ENCODE measurements around the gene LOXL3.

DNA sequence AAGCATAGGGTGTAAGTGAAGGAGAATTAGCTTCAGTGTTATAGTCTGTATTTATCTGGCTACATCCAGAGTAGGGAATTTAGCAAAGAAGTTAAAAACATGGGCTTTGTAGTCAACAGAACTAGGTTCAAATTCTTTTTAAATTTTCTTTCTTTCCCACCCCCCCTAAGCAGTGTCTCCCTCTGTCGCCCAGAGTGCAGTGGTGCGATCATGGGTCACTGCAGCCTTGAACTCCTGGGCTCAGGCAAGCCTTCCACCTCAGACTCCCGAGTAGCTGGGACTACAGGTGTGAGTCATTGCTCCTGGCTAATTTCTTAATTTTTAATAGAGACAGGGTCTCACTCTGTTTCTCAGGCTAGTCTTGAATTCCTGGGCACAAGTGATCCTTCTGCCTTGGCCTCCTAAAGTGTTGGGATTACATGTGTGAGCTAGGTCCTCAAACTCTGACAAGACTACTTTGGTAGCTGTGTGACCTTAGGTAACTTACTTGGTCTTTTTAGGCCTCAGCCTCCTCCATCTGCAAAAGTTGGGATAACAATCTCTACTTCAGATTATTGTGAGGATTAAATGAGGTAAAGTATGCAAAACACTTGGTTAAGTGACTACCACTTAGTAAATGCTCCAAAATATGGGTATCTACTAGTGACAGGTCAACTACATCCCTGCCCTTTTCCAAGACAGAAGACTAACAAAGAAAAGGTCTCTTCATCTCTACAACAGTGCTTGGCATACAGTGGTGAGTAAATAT, 18.6 kb upstream of the LOXL3 start:
- TF ChIP-seq YY1 (tag by site-specific recombination; IDR thresholded peaks at IDR 0.05) (no peak), CTCF (tag by site-specific recombination; IDR thresholded peaks at IDR 0.05) (no peak), ZBTB11 (tag by site-specific recombination; conservative IDR thresholded peaks at IDR 0.05; ENCODE audit: low read depth) (no peak), ZNF157 (tag by site-specific recombination; IDR thresholded peaks at IDR 0.05) (no peak), ZBTB7A (tag by site-specific recombination; IDR thresholded peaks at IDR 0.05; ENCODE audit: low read depth) (no peak), ZNF664 (tag by site-specific recombination; IDR thresholded peaks at IDR 0.05) (no peak), ZNF501 (tag by site-specific recombination; IDR thresholded peaks at IDR 0.05) (no peak), SCRT2 (tag by site-specific recombination; IDR thresholded peaks at IDR 0.05) (no peak), KLF7 (tag by site-specific recombination; IDR thresholded peaks at IDR 0.05; ENCODE audit: borderline replicate concordance) (no peak)
- TF ChIP-seq, protein P1, sequence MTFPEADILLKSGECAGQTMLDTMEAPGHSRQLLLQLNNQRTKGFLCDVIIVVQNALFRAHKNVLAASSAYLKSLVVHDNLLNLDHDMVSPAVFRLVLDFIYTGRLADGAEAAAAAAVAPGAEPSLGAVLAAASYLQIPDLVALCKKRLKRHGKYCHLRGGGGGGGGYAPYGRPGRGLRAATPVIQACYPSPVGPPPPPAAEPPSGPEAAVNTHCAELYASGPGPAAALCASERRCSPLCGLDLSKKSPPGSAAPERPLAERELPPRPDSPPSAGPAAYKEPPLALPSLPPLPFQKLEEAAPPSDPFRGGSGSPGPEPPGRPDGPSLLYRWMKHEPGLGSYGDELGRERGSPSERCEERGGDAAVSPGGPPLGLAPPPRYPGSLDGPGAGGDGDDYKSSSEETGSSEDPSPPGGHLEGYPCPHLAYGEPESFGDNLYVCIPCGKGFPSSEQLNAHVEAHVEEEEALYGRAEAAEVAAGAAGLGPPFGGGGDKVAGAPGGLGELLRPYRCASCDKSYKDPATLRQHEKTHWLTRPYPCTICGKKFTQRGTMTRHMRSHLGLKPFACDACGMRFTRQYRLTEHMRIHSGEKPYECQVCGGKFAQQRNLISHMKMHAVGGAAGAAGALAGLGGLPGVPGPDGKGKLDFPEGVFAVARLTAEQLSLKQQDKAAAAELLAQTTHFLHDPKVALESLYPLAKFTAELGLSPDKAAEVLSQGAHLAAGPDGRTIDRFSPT (tag by site-specific recombination; IDR thresholded peaks at IDR 0.05) = no peak
